NCI-H345 treated with DMSO at 0.1 percent for 48 hours (cell line): Measurements from ENCODE around the gene CCR5.

Experiments used
- DNase-seq: peaks from one replicate; lab custom pipeline; 2025; ENCODE audit not compliant: unreplicated experiment; lab: John Stamatoyannopoulos, UW

Gene CCR5

DNA sequence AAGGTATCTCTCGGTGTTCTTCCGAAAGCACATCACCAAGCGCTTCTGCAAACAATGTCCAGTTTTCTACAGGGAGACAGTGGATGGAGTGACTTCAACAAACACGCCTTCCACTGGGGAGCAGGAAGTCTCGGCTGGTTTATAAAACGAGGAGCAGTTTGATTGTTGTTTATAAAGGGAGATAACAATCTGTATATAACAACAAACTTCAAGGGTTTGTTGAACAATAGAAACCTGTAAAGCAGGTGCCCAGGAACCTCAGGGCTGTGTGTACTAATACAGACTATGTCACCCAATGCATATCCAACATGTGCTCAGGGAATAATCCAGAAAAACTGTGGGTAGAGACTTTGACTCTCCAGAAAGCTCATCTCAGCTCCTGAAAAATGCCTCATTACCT is 12.3 kb upstream of the CCR5 start:
- no peak for DNase-seq

GRCh38 chr3:46359733-46360493 is 10.8 kb upstream of the CCR5 start:
- DNase-seq, result peak; percentile 95

GRCh38 chr3:46360907-46361306 is 9.8 kb upstream of the CCR5 start:
- DNase-seq, result no peak

- no peak for DNase-seq
These were observed 9.1 kb upstream of the CCR5 start for GRCh38 chr3:46361408-46362283.

DNA sequence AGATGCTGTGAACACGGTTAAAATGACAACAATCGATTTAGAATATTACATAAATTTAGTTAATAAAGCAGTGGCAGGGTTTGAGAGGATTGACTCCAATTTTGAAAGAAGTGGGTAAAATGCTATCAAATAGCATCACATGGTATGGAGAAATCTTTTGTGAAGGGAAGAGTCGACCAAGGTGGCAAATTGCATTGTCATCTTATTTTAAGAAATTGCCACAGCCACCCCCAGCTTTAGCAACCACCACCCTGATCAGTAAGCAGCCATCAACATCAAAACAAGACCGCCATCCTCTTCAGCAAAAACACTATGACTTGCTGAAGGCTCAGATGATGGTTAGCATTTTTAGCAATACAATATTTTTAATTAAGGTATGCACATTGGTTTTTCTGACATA is 5.7 kb upstream of the CCR5 start:
- no peak for DNase-seq

DNA sequence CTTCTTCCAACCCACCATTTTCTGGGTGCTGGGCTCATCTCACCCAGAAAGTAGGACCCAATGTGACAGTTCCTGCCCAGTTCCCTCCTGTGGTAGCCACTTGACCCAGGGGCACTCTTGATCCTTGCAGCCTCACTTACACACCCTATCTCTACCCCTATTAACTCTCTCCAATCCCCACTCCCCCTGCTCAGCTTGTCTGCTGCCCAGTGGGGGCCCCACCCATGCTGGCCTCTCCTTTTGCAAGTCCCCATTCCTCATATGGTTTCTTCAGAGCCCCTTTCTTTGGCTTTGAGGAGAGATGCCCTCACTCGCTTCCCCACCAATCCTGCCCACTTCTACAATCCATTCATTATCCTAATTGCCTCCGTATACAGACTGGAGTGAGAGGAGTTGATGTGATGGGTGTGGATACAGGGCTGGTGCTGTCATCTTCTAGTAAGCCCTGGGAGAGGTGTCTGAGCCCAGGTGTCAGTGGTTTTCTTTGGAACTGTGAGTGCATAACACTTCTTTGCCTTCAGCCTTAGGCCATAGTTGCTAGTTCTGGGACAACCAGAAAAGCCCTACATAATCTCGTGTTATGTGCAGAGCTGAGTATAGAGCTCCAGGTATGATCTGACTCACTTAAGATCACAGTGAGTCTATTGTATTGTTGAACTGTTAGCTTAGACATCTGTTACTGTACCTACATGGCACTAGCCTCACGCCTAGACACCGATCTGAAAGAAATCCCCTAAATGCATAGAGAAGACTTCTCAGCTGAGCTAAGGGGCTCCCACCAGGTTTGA is 4.8 kb upstream of the CCR5 start:
- DNase-seq, result no peak

DNA sequence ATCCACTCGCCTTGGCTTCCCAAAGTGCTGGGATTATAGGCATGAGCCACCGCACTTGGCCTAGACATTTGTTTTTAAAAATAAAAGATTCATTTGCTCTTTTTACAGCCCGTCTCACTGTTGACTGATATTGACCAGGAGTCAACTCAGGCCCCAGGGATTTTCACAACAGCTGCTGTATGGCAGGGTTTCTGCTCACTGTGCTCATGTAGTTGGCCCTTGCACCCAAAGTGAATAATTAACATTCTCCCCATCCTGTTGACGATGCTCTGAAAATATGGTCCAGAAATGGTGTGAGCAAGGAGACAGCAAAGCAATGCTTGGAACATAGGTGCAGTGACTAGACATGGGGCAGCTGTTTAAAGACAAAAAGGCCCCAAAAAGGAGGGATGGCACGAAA is 2.9 kb upstream of the CCR5 start:
- no peak for DNase-seq

DNA sequence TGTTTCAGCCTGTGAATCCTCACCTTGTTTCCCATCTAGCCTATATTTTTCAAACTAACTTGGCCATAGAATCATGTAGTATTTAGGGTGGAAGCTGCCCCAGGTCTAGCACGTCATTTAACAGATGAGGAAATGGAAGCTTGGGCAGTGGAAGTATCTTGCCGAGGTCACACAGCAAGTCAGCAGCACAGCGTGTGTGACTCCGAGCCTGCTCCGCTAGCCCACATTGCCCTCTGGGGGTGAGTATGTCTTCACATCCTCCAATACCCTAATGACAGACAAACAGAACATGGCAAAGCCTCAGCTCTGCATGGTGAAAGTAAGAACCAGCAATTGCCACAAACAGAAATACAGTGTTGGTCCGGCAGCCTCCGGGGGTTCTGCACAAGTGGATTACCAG is 2.2 kb upstream of the CCR5 start:
- DNase-seq, result no peak

DNA sequence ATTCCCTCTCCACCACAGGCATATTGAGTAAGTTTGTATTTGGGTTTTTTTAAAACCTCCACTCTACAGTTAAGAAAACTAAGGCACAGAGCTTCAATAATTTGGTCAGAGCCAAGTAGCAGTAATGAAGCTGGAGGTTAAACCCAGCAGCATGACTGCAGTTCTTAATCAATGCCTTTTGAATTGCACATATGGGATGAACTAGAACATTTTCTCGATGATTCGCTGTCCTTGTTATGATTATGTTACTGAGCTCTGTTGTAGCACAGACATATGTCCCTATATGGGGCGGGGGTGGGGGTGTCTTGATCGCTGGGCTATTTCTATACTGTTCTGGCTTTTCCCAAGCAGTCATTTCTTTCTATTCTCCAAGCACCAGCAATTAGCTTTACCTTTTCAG is 1.6 kb upstream of the CCR5 start:
- no peak for DNase-seq

GRCh38 chr3:46369675-46370132 is 1.0 kb upstream of the CCR5 start:
- no peak for DNase-seq

GRCh38 chr3:46371519-46372340 is 984 bp downstream of the CCR5 start:
- no peak for DNase-seq

DNA sequence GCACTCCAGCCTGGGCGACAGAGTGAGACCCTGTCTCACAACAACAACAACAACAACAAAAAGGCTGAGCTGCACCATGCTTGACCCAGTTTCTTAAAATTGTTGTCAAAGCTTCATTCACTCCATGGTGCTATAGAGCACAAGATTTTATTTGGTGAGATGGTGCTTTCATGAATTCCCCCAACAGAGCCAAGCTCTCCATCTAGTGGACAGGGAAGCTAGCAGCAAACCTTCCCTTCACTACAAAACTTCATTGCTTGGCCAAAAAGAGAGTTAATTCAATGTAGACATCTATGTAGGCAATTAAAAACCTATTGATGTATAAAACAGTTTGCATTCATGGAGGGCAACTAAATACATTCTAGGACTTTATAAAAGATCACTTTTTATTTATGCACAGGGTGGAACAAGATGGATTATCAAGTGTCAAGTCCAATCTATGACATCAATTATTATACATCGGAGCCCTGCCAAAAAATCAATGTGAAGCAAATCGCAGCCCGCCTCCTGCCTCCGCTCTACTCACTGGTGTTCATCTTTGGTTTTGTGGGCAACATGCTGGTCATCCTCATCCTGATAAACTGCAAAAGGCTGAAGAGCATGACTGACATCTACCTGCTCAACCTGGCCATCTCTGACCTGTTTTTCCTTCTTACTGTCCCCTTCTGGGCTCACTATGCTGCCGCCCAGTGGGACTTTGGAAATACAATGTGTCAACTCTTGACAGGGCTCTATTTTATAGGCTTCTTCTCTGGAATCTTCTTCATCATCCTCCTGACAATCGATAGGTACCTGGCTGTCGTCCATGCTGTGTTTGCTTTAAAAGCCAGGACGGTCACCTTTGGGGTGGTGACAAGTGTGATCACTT is 2.0 kb downstream of the CCR5 start:
- DNase-seq, result no peak

GRCh38 chr3:46374755-46375154 is 4.0 kb downstream of the CCR5 start:
- DNase-seq, result no peak

DNA sequence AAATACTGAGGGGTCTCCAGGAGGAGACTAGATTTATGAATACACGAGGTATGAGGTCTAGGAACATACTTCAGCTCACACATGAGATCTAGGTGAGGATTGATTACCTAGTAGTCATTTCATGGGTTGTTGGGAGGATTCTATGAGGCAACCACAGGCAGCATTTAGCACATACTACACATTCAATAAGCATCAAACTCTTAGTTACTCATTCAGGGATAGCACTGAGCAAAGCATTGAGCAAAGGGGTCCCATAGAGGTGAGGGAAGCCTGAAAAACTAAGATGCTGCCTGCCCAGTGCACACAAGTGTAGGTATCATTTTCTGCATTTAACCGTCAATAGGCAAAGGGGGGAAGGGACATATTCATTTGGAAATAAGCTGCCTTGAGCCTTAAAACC is 4.5 kb downstream of the CCR5 start:
- DNase-seq, result no peak

DNA sequence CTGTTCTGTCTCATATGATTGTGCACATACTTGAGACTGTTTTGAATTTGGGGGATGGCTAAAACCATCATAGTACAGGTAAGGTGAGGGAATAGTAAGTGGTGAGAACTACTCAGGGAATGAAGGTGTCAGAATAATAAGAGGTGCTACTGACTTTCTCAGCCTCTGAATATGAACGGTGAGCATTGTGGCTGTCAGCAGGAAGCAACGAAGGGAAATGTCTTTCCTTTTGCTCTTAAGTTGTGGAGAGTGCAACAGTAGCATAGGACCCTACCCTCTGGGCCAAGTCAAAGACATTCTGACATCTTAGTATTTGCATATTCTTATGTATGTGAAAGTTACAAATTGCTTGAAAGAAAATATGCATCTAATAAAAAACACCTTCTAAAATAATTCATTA is 5.1 kb downstream of the CCR5 start:
- DNase-seq, result no peak

DNA sequence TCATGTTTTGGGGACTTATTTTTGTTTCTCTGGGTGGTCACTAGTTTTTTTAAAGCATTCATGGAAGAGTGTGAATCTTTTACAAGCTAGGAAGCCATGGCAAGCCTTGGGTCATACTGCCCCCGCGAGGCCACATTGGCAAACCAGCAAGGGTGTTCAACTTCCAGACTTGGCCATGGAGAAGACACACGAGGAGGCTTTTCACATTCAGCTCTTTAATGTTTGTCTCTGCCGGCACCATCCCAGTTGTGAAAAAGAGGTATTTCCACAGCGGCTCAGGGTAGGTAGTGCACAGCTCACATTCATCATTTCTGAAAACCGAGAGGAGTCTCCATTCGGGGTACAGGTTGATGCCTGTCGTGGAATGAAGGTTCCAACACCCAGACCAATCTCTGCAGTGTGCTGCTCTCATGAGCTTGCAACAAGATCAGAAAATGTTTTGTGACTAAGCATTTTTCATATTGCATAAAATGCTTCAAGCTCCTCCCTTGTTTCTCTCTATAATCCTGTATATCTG is 7.7 kb downstream of the CCR5 start:
- no peak for DNase-seq

DNA sequence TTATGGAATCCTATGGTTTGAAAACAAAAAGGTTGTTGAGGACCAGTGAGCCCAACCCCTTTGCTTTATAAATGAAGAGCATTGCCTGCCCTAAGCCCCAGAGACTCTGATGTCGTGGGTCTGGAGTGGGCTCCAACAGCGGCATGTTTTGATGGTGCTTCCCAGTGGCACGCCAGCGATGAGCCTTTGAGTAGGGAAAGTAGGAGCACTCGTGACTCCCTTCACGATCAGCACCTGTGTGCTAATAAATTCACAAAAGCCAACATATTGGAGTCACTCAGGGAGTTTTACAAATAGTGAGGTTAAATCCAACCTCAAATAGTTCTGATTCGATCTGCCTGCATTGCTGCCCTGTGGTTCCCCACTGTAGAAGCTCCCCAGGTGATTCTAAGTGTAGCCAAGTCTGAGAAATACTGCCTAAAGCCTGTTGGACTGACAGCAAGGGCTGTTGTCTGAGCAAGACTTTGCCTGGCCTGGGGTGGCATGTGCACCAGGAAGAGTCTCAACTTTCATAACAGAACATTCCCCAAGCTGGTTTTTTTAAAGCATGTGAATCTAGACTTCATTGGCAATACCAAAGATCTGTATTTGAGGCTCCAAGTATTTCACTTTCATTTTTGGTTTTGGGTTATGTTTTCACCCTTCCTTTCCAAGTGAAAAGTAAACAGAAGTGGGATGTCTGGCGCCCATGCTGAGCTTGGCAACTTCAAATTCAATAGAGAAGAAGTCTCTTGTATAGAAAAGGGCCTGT is 9.9 kb downstream of the CCR5 start:
- DNase-seq, result no peak

- no peak for DNase-seq
These were observed 10.9 kb downstream of the CCR5 start for GRCh38 chr3:46381625-46382024.
